CD4-positive, alpha-beta T cell treated with Interleukin-15 for 1 hour (primary cell): ENCODE data around the gene SEC31B.

ENCODE experiments used
- DNase-seq: peaks from one replicate; pipeline ENCODE4 v3.0.0-alpha.2; 2020

Gene SEC31B

GRCh38 chr10:100528123-100528886, 8.6 kb upstream of the SEC31B start:
- DNase-seq, result no peak

- no peak for DNase-seq
Observed at GRCh38 chr10:100524638-100525037, 5.0 kb upstream of the SEC31B start.

- no peak for DNase-seq
Observed at GRCh38 chr10:100524206-100524605, 4.5 kb upstream of the SEC31B start.

GRCh38 chr10:100522945-100523344, 3.3 kb upstream of the SEC31B start:
- no peak for DNase-seq

GRCh38 chr10:100522107-100522801, 2.6 kb upstream of the SEC31B start:
- DNase-seq, result no peak

- DNase-seq, result no peak
Observed at GRCh38 chr10:100520811-100521210, 1.1 kb upstream of the SEC31B start.

- DNase-seq, result peak; percentile 29
Observed at GRCh38 chr10:100518761-100519241, 860 bp downstream of the SEC31B start.

- no peak for DNase-seq
Observed at GRCh38 chr10:100516847-100517246, 2.8 kb downstream of the SEC31B start.

GRCh38 chr10:100515612-100516011, 4.0 kb downstream of the SEC31B start:
- DNase-seq, result no peak

GRCh38 chr10:100510533-100511308, 8.9 kb downstream of the SEC31B start:
- peak; percentile 66 for DNase-seq

GRCh38 chr10:100509241-100509840, 10.3 kb downstream of the SEC31B start:
- peak; percentile 63 for DNase-seq

GRCh38 chr10:100508691-100509150, 10.9 kb downstream of the SEC31B start:
- DNase-seq, result peak; percentile 27

- DNase-seq, result no peak
Observed at GRCh38 chr10:100508266-100508665, 11.4 kb downstream of the SEC31B start.

- DNase-seq, result no peak
Observed at GRCh38 chr10:100507357-100507732, 12.3 kb downstream of the SEC31B start.

GRCh38 chr10:100506596-100507356, 12.9 kb downstream of the SEC31B start:
- no peak for DNase-seq

- DNase-seq, result no peak
Observed at GRCh38 chr10:100505164-100505563, 14.5 kb downstream of the SEC31B start.

GRCh38 chr10:100504096-100504495, 15.6 kb downstream of the SEC31B start:
- no peak for DNase-seq

- DNase-seq, result no peak
Observed at GRCh38 chr10:100502926-100503494, 16.7 kb downstream of the SEC31B start.

GRCh38 chr10:100501423-100501822, 18.2 kb downstream of the SEC31B start:
- no peak for DNase-seq

GRCh38 chr10:100498059-100498458, 21.6 kb downstream of the SEC31B start:
- DNase-seq, result no peak

- no peak for DNase-seq
Observed at GRCh38 chr10:100496567-100496966, 23.1 kb downstream of the SEC31B start.

- no peak for DNase-seq
Observed at GRCh38 chr10:100490531-100490930, 29.1 kb downstream of the SEC31B start.
